H1 (cell line): ENCODE results near the gene AMPH. TPM values are rescaled to one million over a fixed set of nuclear protein-coding genes. Genes with fewer than 3 reads are reported as not detected.
"Not testable (repeated sequence)": the region's sequence is repeated elsewhere in the genome, so short reads cannot be mapped to it uniquely, and the experiment has no call there.

ENCODE experiments used
- CTCF ChIA-PET: fragments of 300-600 bp; sonication (Branson Sonifier 250); formaldehyde crosslinking; loops from one replicate; lab custom pipeline; 2021; ENCODE audit not compliant: partially characterized antibody; lab: Charles Lee
- POLR2A ChIA-PET: fragments of 300-600 bp; sonication (Branson Sonifier 250); formaldehyde crosslinking; loops from one replicate; lab custom pipeline; 2021; ENCODE audit warnings: inconsistent platforms; ENCODE audit not compliant: partially characterized antibody; lab: Charles Lee
- DNase-seq, 2 experiments: peaks; one replicate each; pipeline versions ENCODE4 v3.0.0 to v3.0.0-alpha.2; 2010 to 2022; ENCODE audit warnings: low spot score in 2 of 2, low read depth in 1 of 2, mixed read lengths in 1 of 2
- FAIRE-seq: peaks from 2 replicates; lab custom pipeline; 2011; peaks lifted over from hg19 to GRCh38; lab: Jason Lieb, UNC
- H2AFZ ChIP-seq: 2 replicates; pipeline ENCODE4 v1.8.1; 2012; ENCODE audit warnings: low read length, inconsistent platforms
- H2AK5ac ChIP-seq: 2 replicates; pipeline ENCODE4 v1.6.1; 2013; ENCODE audit warnings: low read depth, low read length
- H2BK120ac ChIP-seq: replicated peaks from 2 replicates; pipeline ENCODE3; 2013; ENCODE audit warnings: low read depth, low read length, inconsistent platforms
- H2BK12ac ChIP-seq: 2 replicates; pipeline ENCODE4 v1.6.1; 2013; ENCODE audit warnings: low read depth, low read length
- H2BK15ac ChIP-seq: 2 replicates; pipeline ENCODE4 v1.6.1; 2013; ENCODE audit warnings: low read length
- H2BK20ac ChIP-seq: 2 replicates; pipeline ENCODE4 v1.6.1; 2013; ENCODE audit warnings: low read length
- H2BK5ac ChIP-seq: 2 replicates; pipeline ENCODE4 v1.6.1; 2013; ENCODE audit warnings: low read depth, low read length
- H3K14ac ChIP-seq: 2 replicates; pipeline ENCODE4 v1.6.1; 2013; ENCODE audit warnings: inconsistent platforms; ENCODE audit not compliant: insufficient read length
- H3K18ac ChIP-seq: 2 replicates; pipeline ENCODE4 v1.6.1; 2013; ENCODE audit warnings: low read length; ENCODE audit errors: extremely low read depth
- H3K23ac ChIP-seq: 2 replicates; pipeline ENCODE4 v1.6.1; 2013; ENCODE audit warnings: inconsistent platforms; ENCODE audit not compliant: insufficient read length
- H3K23me2 ChIP-seq: 2 replicates; pipeline ENCODE4 v1.6.1; 2013; ENCODE audit warnings: low read depth, low read length
- H3K27ac ChIP-seq: 2 replicates; pipeline ENCODE4 v1.6.1; 2011; ENCODE audit warnings: low read depth, low read length, inconsistent platforms
- H3K27me3 ChIP-seq, 4 experiments: replicated peaks in 1 of 4; 1 replicate in 1 of 4; 2 replicates in 3 of 4; pipeline versions ENCODE4 v1.6.1 to v1.8.1; 2011 to 2013; ENCODE audit warnings: low read length in 3 of 4, mild to moderate bottlenecking in 3 of 4, inconsistent platforms in 2 of 4, mixed read lengths in 2 of 4, moderate library complexity in 1 of 4; ENCODE audit not compliant: control insufficient read depth in 3 of 4, insufficient read depth in 3 of 4; ENCODE audit errors: extremely low read depth in 1 of 4
- H3K36me3 ChIP-seq, 4 experiments: 2 replicates each; pipeline versions ENCODE4 v1.6.1 to v1.8.1; 2011 to 2013; ENCODE audit warnings: mild to moderate bottlenecking in 4 of 4, low read length in 3 of 4, moderate library complexity in 2 of 4, control low read depth in 1 of 4, inconsistent platforms in 1 of 4; ENCODE audit not compliant: insufficient read depth in 4 of 4, control insufficient read depth in 2 of 4
- H3K4ac ChIP-seq: replicated peaks from 2 replicates; pipeline ENCODE3; 2013; ENCODE audit warnings: low read length, low read depth, mixed read lengths, inconsistent platforms; ENCODE audit not compliant: insufficient read length
- H3K4me1 ChIP-seq, 4 experiments: replicated peaks in 1 of 4; 1 replicate in 1 of 4; 2 replicates in 3 of 4; pipeline versions ENCODE4 v1.6.1 to v1.8.1; 2011 to 2013; ENCODE audit warnings: low read length in 3 of 4, inconsistent platforms in 2 of 4, mixed read lengths in 1 of 4; ENCODE audit not compliant: insufficient read depth in 4 of 4, control insufficient read depth in 3 of 4
- H3K4me2 ChIP-seq, 2 experiments: 2 replicates each; pipeline versions ENCODE4 v1.6.1 to v1.8.1; 2011 to 2013; ENCODE audit warnings: low read depth in 2 of 2, low read length in 2 of 2, control low read depth in 1 of 2, inconsistent platforms in 1 of 2, mild to moderate bottlenecking in 1 of 2; ENCODE audit not compliant: insufficient read depth in 1 of 2
- H3K4me3 ChIP-seq, 4 experiments: fragments of 200-600, 300-600 bp in 1 of 4; sonication (generic), shearing (Covaris generic), sonication (Bioruptor Twin) in 1 of 4; 2 replicates each; pipeline versions ENCODE4 v1.5.1 to v1.8.1; 2011 to 2016; ENCODE audit warnings: low read length in 4 of 4, low read depth in 3 of 4, control low read depth in 2 of 4, inconsistent platforms in 2 of 4, mild to moderate bottlenecking in 2 of 4, mixed read lengths in 1 of 4, moderate library complexity in 1 of 4; ENCODE audit not compliant: insufficient read depth in 2 of 4; ENCODE audit errors: extremely low read depth in 1 of 4
- H3K56ac ChIP-seq: replicated peaks from 2 replicates; pipeline ENCODE3; 2013; ENCODE audit warnings: low read depth, mild to moderate bottlenecking, mixed read lengths, low read length, inconsistent platforms; ENCODE audit not compliant: insufficient read length
- H3K79me1 ChIP-seq: 2 replicates; pipeline ENCODE4 v1.6.1; 2013; ENCODE audit warnings: low read depth, low read length, control low read depth
- H3K79me2 ChIP-seq, 2 experiments: 2 replicates each; pipeline versions ENCODE4 v1.6.1 to v1.8.1; 2012 to 2013; ENCODE audit warnings: low read length in 2 of 2, mild to moderate bottlenecking in 2 of 2, inconsistent platforms in 1 of 2; ENCODE audit not compliant: insufficient read depth in 2 of 2, control insufficient read depth in 1 of 2
- H3K9ac ChIP-seq, 4 experiments: replicated peaks in 1 of 4; 1 replicate in 1 of 4; 2 replicates in 3 of 4; pipeline versions ENCODE4 v1.6.1 to v1.8.1; 2011 to 2013; ENCODE audit warnings: low read depth in 3 of 4, low read length in 3 of 4, control low read depth in 2 of 4, mild to moderate bottlenecking in 2 of 4, moderate library complexity in 2 of 4, inconsistent platforms in 1 of 4; ENCODE audit errors: extremely low read depth in 1 of 4
- H3K9me3 ChIP-seq, 2 experiments: 2 replicates each; pipeline versions ENCODE4 v1.6.1 to v1.8.1; 2012 to 2013; ENCODE audit warnings: mild to moderate bottlenecking in 2 of 2, moderate library complexity in 2 of 2, control low read depth in 1 of 2, inconsistent platforms in 1 of 2, low read depth in 1 of 2, low read length in 1 of 2, mixed read lengths in 1 of 2; ENCODE audit not compliant: insufficient read depth in 2 of 2
- H4K20me1 ChIP-seq, 2 experiments: replicated peaks in 1 of 2; 2 replicates each; pipeline versions ENCODE3 to v1.8.1; 2011 to 2013; ENCODE audit warnings: inconsistent platforms in 2 of 2, low read length in 2 of 2, mild to moderate bottlenecking in 1 of 2; ENCODE audit not compliant: insufficient read depth in 2 of 2, control insufficient read depth in 1 of 2
- H4K5ac ChIP-seq: 2 replicates; pipeline ENCODE4 v1.6.1; 2013; ENCODE audit warnings: low read length, low read depth, mixed read lengths, inconsistent platforms; ENCODE audit not compliant: insufficient read length
- H4K8ac ChIP-seq: 2 replicates; pipeline ENCODE4 v1.8.0; 2013; ENCODE audit warnings: mild to moderate bottlenecking, moderate library complexity, low read length, inconsistent platforms; ENCODE audit not compliant: insufficient read depth; ENCODE audit errors: extremely low read depth
- H4K91ac ChIP-seq: replicated peaks from 2 replicates; pipeline ENCODE3; 2013; ENCODE audit warnings: low read length, mixed read lengths, inconsistent platforms; ENCODE audit not compliant: insufficient read length
- WGBS, 2 experiments: shearing (Covaris generic) in 1 of 2; methylation state at CpG; one replicate each; pipeline versions ENCODE4 v1.1.6 to v1.1.7; 2013 to 2015; ENCODE audit warnings: low lambda C conversion rate in 2 of 2, mixed read lengths in 2 of 2, inconsistent platforms in 1 of 2, low coverage in 1 of 2, missing lambda C conversion rate in 1 of 2; ENCODE audit not compliant: insufficient replicate concordance in 2 of 2, insufficient coverage in 1 of 2, insufficient read length in 1 of 2; ENCODE audit errors: extremely low coverage in 1 of 2, missing lambda C conversion rate in 1 of 2; 5-methylcytosine and 5-hydroxymethylcytosine counted together
- polyA plus RNA-seq, 7 experiments: library from polyadenylated mRNA; depleted of rRNA in 3 of 7; stranded (reverse) in 5 of 7; unstranded in 2 of 7; fragments of >200 nt in 5 of 7; fragments of 200-250 nt in 2 of 7; gene quantifications; 1 replicate in 5 of 7; 2 replicates in 1 of 7; 4 replicates in 1 of 7; pipeline versions ENCODE4 v1.2.1 to v1.2.3, GENCODE V29; 2011 to 2013; ENCODE audit warnings: missing spikeins in 2 of 7, mixed read lengths in 2 of 7
- total RNA-seq: library from RNA; stranded (reverse); fragmentation: NEBNext Ultra II Directional; extraction: Animal tissue kit (Norgen Biotek cat#: 25700); gene quantifications from 2 replicates; pipeline ENCODE4 v1.2.1, GENCODE V29; 2021

The AMPH gene
- total and polyA plus RNA-seq, 2 of the 8 experiments (the other 6 are each of a cell fraction or from before 2014, with no cell fraction given): 7.3 to 12.2 TPM

DNA sequence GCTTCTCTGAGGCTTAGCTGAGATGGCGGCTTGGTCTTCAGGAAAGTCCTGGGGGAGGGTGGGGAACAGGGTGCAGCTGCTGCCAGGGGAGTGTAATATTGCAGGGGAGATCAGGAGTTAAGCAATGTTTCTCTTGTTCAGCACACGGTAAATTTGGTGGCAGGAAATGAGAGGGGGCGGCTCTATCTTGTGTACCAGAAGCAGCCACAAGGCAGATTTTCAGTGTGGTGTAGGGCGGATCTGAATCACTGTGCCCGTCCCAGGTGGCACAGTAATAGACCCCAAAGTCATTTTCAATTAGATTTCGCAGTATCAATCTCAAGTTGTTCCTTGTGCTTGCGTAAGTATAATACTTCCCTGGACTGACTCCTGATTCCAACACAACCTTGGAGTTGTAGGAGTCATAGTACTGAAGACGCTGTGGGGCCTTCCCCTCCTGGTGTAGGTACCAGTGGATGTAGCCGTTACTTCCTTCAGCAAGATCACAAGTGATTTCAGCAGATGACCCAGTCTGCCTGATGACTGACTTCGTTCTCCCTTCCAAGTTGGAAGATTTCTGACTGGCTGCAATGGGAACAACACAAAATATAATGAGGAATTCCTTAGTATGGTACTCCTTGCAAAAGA lies 268.4 kb downstream of the AMPH start:
- H3K56ac ChIP-seq, H2AK5ac ChIP-seq, H3K27ac ChIP-seq, H4K91ac ChIP-seq, H3K27me3 ChIP-seq, H3K9ac ChIP-seq, H3K79me2 ChIP-seq, FAIRE-seq, H3K23ac ChIP-seq, H2BK5ac ChIP-seq, H2BK120ac ChIP-seq, H3K9me3 ChIP-seq, H4K20me1 ChIP-seq, H3K4ac ChIP-seq, H3K4me2 ChIP-seq, POLR2A ChIA-PET, H2BK20ac ChIP-seq, H2BK15ac ChIP-seq, H2AFZ ChIP-seq, H3K23me2 ChIP-seq, H4K8ac ChIP-seq, H3K14ac ChIP-seq, H3K4me1 ChIP-seq, H3K79me1 ChIP-seq, H4K5ac ChIP-seq, DNase-seq, H2BK12ac ChIP-seq, H3K18ac ChIP-seq, H3K36me3 ChIP-seq, H3K4me3 ChIP-seq: not testable (repeated sequence)
- WGBS, 2 experiments: 81% methylated on average over 9 of the region's 10 CpGs; no CpG with 5 or more reads in 1 of the 2 experiments
- CTCF ChIA-PET: interaction anchor here (0.6 to 4.3 kb wide), 16 partner anchors 8 to 444 kb away, joined by 3 to 14 read pairs (median 3); no protein-coding TSS in a partner anchor
